Right renal cortex interstitium (tissue), 3 donors: ENCODE data around the gene RIPOR2. TPM values are rescaled to one million over a fixed set of nuclear protein-coding genes. Genes with fewer than 3 reads are reported as not detected.
"Not testable (repeated sequence)": the region's sequence is repeated elsewhere in the genome, so short reads cannot be mapped to it uniquely, and the experiment has no call there.

Experiments
- DNase-seq, 3 donors: peaks; one replicate each; pipeline ENCODE4 v3.0.0-alpha.2; 2013; ENCODE audit warnings: low read depth in 3 of 3, low spot score in 2 of 3
- polyA plus RNA-seq, 3 donors: library from polyadenylated mRNA; unstranded; fragments of 120-200 nt; gene quantifications; one replicate each; pipeline ENCODE4 v1.2.1, GENCODE V29; 2013; ENCODE audit not compliant: insufficient read length in 3 of 3

The RIPOR2 gene
- polyA plus RNA-seq, 3 donors: 7.4 to 10.6 (median 8.3) TPM

DNA sequence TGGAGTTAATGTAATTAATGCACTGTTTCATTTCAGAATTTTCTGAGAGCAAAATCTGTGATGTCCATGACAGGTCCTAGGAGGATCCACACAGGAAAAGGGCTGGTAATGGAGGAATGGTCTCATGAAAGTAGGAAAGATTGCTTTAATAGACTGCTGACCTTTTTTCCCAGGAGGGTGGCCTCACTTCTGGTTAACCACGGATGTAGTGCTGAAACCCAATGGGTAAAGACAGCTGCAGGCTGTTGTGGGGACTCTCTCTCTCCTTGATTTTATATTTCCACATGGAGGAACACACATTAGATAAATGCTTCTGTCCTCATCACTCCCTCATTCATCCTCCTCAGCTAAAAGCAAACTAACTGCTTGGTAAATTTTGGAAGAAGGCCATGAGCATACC, 23.6 kb upstream of the RIPOR2 start:
- no peak for DNase-seq

DNA sequence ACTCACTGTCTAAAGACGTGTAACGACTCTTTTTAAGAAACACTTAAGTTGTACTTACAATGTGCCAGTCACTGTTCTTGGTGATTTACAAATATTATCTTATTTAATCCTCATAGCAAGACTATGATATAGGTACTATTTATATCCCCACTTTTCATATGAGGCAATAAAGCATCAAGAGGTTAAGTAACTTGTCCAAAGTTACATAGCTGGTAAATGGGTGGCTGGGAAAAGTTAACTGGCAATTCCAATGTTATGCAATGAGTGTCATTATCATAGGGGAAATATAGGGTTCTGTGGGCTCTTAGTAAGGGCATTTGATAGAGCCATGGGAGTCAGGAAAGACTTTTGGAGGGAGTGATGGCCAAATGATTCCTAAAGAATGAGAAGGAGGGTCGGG, 21.4 kb upstream of the RIPOR2 start:
- DNase-seq: no peak

DNA sequence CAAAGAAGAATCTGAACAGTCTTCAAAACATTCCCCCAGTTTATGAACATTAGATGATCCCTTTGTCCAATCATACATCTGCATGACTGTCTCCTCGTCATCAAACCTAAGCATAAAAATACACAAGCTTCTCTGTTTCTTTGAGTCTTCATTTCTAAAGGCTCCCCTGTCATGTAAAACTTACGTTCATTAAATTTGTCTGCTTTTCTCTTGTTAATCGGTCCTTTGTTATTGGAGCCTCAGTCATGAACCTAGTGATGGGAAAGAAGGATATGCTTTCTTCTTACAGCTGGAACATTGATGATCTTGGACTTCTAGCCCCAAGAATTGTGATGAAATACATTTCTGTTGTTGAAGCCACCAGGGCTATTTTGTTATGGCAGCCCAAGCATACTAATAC, 18.0 kb upstream of the RIPOR2 start:
- no peak for DNase-seq

DNA sequence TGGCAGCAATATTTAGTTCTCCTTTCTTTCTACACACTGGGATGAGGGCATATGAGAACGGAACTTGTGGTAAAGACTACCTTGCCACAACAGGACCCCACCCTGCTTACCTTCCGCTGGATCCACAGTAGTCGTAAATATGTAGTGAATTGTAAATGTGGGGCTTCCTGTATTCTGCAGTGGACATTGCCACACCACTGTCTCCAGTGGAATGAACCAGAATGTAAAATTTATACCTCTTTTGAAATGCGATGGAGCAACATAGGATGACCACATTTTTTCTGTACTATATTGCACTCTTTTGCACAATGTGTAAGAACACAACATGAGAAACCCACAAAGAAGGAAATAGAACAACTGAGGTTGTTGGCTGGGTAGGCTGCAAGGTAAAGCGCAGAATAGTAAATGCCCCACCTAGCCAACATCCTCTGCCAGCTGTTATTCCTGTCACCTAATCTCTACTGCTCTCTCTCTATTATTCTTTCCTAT, 16.1 kb upstream of the RIPOR2 start:
- no peak for DNase-seq

DNA sequence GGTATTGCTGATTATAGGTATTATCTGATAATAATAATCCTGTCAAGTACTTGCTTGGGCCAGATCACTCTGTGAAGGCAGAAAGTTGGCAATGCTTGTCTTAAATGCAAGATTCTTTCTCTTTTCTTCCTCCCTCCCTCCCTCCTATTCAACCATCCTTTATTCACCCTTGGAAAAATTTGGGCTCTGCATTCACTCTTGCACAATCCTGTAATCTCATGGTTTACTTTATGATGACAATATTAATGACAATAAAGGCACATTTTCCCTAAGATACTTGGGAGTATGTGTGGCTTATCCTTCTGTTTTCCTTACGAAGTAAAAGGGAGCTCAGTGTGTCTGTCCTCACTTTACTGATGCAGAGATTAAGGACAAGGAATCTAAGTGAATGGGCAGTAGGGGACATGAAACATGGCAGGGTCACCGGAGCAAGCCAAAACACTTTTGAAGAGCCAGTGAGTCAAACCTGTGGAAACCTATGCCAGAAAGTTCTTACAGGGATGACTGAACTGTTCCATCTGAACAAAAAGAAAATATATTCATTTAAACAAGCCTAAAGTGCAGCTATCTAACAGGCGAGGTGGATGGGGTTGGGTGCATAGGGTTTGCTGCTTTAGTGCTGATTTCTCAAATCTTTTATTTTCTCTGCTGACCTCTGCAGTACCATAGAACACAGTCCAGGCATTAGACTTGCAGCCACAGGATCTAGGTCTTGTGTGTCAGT, 14.6 kb upstream of the RIPOR2 start:
- no peak for DNase-seq

DNA sequence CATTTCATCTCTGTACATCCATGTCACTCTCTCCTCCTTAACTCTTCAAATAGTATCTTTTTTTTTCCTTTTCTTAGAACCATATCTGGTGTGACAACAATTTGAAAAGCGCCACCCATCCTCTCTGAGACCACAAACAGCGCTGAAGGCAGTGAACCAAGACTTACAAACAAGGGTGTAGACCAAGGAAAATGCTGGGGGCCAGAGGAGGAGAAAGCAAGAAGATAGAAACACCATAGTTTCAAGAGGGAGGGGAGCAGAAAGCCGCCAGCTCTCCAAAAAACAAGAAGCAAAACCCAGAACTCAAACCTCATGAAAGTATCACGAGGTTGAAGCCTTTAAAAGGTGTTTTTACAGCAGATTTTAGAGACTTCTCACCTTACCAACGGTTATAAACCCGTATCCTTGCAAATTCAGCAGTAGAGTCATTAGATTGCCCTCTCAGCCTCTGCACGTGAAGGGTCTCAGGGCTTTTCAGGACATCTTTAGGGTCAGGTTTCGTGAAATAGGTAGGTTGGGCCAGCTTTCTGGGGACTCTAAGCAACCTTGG, 13.3 kb upstream of the RIPOR2 start:
- no peak for DNase-seq

DNA sequence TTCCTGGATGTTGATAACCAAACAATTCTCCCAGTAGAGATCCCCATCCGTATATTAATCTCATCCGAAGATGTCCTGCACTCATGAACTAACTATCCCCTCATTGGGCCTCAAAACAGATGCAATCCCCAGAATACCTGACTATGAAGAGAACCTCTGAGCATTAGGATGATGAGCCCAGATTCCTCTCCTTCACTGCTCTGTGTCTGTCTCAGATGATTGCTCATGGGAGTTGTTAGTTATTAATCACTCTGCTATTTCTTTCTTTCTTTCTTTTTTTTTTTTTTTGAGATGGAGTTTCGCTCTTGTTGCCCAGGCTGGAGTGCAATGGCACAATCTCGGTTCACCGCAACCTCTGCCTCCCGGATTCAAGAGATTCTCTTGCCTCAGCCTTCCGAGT, 12.5 kb upstream of the RIPOR2 start:
- DNase-seq: not testable (repeated sequence)

DNA sequence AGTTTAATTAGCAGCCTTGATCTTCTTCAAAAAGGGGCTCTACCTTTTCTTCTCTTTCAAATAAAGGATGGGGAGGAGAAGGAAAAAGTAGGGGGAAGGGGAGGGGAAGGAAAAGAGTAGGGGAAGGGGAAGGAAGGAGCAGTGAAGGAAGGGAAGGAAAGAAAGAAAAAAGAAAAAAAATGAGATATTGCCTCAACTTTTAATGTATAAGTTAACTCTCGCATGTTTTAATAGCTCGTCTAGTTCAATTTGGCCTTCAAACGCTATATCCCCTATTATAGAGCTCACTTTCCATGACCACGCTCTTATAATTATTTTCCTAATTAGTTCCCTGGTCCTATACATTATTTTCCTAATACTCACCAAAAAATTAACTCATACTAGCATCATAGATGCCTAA, 11.9 kb upstream of the RIPOR2 start:
- no peak for DNase-seq

DNA sequence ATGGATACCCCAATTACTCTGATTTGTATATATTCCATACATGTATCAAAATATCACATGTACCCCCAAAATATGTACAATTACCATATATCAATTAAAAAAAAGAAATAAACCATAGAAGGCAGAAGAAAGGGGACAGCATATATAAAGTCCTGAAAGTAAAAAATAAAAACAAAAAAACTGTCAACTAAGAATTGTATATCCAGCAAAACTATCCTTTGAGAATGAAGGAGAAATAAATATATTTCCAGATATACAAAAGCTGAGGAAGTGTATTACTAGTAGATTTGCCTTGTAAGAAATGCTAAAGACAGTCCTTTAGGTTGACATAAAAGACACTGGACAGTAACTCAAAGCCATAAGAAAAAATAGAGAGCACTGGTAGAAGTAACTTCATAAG, 9.3 kb upstream of the RIPOR2 start:
- no peak for DNase-seq

DNA sequence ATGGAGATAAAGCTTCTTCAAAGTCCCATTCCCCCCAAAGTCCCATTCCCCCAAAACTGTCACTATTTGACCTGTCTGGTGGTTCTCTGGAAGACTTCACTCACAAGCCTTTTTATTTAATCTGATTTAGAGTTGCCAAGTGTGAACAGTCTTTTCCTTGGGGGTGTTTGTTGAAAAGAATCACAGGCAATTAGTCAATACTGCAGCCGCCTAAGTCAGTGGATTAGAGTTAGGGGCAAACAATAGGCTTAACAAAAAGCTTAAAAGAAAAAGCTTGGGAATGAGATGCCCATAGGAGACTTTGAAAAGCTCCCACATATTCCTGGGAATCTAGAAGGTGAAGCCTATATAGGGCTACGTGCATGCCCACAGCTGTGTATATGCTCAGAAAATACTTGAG, 8.0 kb upstream of the RIPOR2 start:
- no peak for DNase-seq

DNA sequence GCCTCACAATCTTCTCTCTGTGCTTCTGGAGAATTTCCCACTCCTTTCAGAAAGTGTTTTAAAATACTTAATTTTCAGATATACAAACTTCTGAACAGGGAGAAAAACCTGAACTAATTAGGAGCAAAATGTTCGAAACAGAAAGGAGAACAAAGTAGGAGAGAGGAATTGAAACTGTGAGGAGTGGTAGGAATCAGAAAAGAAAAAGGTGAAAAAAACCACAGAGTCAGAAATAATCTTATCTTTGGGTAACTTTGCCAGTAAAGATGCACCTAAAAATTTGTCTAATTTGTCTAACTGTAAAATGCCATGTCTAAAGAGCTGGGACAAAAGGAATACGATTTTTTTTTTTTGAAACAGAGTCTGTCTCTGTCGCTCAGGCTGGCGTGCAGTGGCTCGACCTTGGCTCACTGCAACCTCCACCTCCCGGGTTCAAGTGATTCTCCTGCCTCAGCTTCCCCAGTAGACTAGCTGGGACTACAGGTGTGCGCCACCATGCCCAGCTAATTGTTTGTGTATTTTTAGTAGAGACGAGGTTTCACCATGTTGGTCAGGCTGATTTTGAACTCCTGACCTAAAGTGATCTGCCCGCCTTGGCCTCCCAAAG, 4.7 kb upstream of the RIPOR2 start:
- no peak for DNase-seq

DNA sequence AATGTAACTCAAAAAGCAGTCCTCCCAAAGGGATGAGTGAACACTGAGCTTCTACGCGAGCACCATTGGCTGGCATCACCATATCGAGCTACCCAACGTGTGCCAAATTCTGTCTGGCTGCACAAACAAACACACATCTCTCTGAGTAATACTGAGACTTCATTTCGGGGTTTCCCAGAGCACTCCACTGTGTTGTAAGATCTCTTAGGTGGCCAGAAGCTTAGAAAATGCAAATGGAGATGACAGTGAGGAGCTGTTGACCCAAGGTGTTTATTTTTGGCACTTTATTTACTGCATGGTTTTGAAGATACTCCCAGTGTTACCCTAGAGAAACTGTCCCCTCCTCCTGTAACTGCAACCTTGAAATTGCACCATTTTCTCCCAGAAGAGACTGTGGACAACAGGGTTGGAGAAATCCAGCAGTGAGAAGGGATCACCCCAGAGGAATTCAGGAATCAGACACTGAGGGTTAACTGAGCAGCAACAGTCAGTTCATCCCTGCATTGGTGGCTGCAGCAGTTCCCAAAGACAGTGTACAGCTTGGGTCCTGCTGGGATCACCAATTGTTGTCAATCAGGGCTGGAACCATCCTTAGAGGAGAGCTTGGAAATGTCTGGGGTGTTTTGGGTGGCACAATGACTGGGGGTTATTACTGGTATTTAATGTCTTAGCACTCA, 1.0 kb upstream of the RIPOR2 start:
- DNase-seq: no peak

DNA sequence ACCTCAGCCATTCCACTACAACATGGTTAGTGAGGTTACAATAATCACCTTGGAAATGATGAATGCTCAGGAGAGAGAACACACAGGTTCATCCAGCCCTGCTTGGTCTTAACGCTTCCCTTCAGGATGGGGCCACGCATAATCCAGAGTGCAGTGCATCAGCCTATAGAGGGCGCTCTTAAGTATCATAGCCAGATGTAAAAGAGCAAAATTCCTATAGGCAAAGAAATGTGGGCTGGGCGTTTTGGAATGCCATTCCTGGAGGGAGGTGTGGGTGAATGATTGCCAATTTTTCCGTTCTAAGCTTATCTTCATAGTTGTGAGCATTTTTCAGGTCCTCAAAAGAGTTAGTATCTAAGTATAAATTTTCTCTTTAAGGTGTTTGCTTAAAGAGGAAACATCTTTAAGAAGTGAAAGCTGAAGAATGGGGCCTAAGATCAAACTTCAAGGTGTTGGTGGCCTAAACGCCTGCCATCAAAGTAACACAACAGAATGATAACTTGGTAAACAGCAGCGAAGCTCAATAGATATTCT, 1.8 kb downstream of the RIPOR2 start:
- no peak for DNase-seq

DNA sequence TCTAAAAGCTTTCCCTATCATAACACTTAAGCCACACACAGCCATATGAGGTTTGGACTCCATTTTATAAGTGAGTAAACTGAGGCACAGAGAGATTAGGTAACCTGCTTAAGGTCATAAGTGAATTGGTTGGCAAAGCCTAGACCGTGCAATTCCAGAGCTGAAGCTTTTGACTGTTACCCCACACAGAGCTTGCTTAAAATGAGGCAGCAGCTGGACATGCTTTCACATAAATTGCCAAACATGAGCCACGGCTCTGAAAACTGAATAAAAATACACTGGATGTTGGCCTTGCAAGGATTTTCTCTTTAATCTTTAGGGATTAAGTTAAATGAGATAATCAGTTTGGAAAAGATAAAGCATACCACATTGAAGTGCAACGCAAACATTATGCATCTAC, 2.5 kb downstream of the RIPOR2 start:
- no peak for DNase-seq

DNA sequence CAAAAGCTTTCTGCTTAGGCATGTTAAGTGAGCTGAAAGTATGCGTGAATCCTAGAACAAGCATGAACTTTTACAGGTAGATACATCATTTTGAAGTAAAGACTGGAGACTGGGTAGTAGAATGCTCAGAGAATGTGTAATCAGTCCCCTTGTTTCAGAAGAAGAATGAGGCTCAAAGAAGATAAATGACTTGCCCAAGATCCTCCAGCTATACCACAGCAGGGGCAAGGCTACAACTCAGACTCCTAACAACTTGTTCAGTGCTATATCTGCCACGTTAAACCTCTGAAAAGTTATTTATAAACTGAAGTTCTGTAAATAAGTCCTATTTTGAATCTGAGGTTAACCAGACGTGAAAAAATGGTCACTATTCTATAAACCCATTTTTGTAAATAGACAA, 2.9 kb downstream of the RIPOR2 start:
- DNase-seq: no peak

DNA sequence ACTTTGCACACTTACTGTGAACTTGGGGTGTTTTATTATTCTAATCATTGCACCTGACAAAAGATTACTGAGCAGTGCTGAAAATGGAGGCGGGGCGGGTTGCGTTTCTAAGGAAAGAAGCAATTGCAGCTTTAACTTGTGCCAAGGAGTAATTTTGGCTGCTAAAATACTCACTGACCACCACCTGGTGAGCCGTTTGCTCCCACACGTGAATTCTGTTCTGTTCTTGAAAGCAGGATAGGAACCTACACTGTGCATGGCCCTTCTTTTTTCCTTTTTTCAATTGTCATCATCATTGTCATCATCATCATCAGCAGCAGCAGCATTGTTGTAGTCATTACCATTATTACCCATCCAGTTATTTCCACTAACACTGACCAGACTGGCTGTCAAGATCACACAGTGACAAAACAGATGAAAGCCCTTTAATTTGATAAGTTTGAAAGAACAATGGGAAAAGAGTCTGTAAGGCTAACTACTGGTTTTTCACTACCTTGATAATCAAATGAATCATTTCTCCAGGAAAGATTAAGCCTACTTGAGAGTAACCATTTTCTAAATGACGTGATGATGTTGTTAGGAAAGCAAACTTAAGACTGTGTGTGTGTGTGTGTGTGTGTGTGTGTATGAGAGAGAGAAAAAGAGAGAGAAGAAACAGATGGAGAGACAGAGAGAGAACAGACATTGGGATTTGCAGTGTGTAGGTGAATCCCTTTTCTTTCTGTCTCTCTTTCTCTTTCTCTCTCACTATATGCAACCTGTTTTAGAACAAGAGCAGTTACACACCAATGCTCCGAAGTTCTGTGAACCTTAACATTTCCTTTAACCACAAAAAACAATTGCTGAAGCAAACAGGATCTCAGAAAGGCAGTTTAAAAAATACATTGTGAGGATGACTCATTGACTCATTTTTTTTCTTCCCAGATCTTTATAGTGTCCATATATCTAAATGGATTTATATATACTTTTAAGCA, 3.8 kb downstream of the RIPOR2 start:
- DNase-seq: no peak

DNA sequence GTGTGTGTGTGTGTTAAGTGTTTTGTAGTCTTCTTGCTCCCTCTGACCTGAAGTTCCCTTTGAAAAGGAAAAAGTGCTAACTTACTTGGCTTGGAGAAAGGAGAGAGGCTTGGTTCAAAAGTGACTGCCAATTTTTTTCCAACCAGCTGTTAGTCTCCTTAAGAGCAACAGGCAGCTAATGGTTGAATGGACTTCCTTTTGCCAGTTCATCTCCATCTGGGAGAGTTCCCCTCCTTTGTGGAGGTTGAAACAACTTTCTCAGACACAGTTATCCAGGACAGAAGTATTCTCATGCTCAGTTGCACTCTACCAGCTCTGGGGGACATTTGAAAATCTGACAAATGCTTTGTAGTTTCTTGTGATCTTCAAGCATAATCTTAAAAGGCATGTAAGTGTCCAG, 4.5 kb downstream of the RIPOR2 start:
- no peak for DNase-seq

DNA sequence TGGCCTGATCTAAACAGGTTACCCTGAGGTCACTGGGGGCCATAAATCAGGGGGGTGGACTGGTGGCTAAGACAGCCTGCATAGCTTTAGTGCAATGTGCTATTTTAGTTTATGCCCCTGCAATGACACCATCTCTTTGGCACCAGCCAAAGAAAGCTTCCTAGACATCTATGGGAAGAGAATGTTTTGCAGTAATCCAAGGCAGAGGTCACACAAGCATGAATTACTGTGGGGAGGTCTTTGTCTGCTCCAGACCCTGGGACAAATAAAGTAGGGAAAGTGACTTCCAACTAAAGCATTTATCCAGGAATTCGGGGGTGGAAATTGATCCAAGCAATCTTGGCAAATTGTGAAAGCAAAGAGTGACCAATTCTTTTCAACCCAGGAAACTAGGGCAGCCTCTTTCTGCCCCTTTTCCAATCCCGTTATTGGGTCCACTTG, 5.3 kb downstream of the RIPOR2 start:
- DNase-seq: no peak

DNA sequence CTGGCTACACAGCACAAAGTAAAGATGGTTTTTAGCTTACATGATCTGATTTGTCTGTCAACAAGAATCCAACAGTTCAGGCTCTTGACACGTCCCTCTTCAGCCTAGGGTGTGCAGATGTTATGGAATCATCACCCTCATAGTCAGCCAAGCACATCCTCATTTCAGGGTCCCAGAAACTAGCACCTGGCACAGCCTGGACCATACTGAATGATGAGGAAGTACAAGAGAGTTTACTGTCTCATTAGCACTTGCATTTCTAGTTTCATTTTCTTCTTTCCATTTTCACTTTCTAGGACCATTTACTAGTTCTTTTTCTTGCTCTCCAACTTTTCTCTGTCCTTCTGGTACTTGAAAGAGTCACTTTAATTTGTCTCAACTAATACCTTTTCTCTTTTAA, 6.5 kb downstream of the RIPOR2 start:
- no peak for DNase-seq
